Renal cortex interstitium (tissue), 11 donors: ENCODE data around the gene ARL15. TPM values are rescaled to one million over a fixed set of nuclear protein-coding genes. Genes with fewer than 3 reads are reported as not detected.

Source experiments
- DNase-seq, 11 donors: peaks; one replicate each; pipeline ENCODE4 v3.0.0-alpha.2; 2013; ENCODE audit warnings: low read depth in 9 of 11, low spot score in 4 of 11; ENCODE audit errors: extremely low read depth in 1 of 11
- polyA plus RNA-seq, 3 donors: library from polyadenylated mRNA; unstranded; fragments of 120-200 nt; gene quantifications; one replicate each; pipeline ENCODE4 v1.2.1, GENCODE V29; 2013; ENCODE audit not compliant: insufficient read length in 3 of 3

Gene ARL15
- polyA plus RNA-seq, 3 donors, result 27.3 to 30.9 (median 30.0) TPM

DNA sequence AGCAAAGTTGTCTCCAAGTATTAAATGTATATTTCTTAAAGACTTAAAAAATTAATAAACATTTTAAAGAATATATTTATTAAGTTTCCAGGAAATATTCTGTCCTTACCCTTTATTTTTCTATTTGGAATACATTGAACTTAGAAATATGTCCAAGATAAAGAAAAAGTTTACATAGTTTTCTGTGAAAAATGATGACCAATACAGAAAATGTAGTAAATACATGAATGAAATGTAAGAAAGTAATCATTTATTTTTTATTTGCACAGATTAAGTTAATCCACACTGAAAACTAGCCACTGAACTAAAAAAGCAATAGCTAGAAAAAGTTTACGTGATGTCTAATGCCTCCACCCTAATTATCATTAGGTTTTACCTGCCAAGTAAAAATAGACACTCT is 273.2 kb downstream of the ARL15 start:
- no peak for DNase-seq

DNA sequence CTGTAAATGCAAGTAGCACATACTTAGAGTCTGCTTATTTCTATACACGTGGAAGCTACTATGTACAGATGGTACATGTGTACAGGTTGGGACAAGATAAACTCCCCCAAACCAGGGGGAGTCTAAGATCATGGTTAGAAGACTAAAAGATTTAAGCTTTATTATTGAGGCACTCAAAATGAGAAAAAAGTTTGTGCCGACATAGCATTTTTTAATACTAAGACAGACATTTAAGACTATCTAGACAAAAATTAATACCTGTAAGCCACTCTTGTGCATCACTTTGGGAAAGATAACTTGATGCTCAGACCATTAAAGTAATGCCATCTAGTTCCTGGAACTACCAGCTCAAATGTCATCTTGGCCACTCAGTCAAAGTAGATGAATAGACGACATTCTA is 279.4 kb downstream of the ARL15 start:
- DNase-seq, result no peak

- no peak for DNase-seq
These were observed 285.9 kb downstream of the ARL15 start for GRCh38 chr5:54024466-54024865.

DNA sequence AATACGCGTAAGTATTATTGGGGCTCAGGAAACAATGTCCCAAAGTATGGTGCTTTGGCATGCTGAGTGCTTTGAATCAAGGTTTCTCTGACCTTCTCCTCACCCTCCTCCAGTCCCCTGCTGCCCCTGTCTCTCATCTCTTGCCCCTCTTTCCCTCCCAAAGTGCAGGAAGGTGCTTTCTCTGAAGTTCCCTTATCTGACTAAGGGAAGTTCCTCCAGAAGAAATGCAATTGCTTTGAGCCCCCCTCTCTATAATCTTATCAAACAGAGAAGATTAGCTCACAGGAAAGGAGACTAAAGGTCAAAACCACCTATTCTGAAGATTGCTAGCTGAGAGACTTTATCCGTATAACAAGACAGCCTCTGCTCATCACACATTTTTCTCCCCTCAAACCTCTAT is 288.1 kb downstream of the ARL15 start:
- no peak for DNase-seq

DNA sequence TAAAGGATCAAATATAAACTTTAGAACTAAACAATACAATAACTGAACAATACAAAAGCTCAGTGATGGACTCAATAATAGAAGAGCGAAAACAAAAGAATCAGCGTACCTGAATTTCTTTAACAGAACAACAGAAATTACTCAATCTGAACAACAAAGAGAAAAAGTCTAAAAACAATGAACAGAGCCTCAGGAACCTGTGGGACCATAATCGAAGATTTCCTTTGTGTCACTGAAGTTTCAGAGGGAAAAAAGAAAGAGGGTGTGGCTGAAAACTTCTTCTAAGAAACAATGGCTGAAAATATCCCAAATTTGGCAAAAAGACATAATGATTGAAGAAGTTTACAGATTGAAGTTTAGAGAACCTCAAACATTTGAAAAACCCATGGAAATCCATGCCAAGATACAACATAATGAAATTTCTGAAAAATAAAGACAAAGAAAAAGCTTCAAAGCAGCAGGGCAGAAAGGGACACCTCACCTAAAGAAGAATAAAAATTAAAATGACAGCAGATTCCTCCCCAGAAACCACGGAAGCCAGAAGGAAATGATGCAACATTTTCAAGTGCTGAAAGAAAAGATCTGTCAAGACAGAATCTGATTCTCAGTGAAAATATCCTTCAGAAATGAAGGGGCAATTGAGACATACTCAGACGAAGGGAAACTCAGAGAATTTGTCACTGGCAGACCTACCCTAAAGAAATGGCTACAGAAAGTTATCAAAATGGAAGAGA is 288.8 kb downstream of the ARL15 start:
- DNase-seq, result no peak

DNA sequence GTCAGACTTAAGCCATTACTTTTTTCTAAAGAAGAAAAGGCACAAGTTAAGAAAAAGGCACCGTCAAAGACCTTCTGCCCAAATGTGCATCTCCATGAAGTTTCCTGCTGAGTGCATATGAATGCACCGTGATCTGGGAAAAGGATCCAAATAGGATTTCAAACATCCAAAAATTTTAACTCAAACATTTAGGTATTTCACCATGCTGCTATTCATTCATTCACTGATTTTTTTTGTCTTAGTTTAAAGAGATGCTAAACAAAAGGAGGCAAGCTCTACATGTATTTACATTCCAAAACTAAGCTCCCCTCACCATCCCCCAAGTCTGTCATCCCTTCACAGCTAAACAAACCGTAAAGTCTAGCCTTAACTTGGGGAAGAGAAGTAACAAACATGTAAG is 291.9 kb downstream of the ARL15 start:
- no peak for DNase-seq

DNA sequence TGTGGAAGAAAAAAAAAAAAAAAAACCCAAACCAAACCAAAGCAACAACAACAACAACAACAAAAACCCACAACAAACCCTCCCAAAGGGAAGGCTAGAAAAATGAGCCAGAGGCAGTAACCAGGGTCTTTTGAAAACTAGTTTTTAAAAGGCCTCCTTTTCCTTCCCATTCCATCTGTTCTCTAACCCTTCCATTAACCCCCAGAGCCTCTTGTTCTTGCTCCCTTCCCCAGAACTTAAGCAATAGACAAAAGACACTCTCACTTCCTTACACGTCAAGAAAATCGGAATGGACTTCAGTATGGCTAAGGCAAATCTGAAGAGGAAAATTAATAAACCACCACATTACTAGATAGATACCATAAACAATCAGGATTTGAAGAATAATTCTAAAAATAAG is 292.8 kb downstream of the ARL15 start:
- DNase-seq, result no peak

GRCh38 chr5:54013556-54014194 is 296.7 kb downstream of the ARL15 start:
- no peak for DNase-seq

DNA sequence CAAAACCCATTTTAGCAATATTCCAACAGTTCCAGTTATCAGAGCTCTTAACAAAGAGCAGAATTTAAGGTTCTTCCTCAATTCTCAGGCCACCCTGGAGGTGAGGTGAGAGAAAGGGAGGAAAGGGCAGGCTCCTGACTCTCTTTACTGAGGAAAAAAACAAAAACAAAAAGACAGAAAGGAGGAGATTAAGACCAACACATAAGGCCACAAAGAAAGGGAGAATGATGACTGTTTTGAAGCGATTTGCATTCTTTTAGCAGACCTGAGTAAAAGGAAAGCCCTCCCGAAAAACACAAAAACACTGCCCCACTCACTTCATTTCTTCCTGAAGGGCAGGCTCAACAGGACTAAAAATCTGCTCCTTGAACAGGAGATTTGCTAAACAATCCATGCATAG is 300.5 kb downstream of the ARL15 start:
- DNase-seq, result no peak

DNA sequence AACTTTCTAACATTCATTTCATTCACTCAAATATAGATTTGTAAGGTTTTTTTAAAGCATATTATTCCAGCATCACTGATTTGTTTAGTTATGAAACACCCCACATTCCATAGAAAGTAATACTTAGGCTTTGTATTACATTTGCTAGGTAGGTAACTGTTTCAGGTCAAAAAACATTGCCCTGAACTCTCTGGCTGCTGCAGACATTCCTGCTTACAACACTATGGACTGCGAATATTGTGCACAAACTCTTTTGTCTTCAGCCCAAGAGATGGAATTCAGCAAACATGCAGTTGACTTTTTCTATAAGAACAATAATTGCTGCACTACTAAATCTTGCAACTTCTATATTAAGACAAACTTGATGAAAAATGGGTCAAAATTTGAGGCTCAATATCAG is 301.0 kb downstream of the ARL15 start:
- no peak for DNase-seq

DNA sequence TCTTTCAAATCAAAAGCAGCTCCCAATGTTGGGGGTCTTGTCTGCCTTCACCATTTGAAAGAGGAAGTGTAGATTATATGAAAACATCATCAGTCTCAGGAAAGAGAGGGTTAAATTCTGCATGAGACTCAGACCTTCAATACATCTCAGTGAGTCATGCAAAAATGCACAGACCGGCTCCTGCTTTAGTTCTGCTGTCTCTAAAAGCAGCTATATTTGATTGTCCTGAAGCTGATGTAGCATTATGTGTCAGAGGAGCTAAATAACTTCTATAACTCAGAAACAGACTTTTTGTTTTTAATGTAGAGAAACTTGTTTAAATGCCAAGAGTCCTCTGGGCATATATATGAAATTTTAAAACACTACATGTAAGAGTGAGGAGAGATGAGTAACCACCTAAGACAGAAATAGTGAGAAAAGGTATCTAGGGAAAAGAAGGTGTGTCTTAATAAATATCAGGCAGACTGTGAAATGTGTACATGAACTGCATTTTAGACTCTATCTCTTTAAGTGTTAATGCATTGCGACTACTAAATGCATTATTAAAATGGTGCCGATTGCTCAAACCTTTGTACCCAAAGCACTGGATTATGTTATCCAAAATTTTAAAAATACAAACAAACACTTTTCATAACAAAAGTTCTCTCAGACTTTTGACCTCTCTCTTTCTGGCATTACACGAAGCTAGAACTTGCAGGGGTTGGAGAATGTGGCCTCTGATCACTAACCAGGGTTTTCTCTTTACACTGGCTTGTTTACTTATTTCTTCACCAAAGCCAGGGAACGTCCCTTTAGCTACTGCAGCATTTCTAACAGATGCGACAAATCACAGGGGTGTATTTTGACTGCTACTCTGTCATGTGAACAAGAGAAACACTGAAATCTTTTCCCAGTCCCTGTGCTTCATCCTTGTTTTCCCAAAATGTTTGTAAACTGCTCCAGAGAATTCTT is 302.3 kb downstream of the ARL15 start:
- DNase-seq, result peak in 4 of 11 donors; percentile 6 to 14 (median 9)

DNA sequence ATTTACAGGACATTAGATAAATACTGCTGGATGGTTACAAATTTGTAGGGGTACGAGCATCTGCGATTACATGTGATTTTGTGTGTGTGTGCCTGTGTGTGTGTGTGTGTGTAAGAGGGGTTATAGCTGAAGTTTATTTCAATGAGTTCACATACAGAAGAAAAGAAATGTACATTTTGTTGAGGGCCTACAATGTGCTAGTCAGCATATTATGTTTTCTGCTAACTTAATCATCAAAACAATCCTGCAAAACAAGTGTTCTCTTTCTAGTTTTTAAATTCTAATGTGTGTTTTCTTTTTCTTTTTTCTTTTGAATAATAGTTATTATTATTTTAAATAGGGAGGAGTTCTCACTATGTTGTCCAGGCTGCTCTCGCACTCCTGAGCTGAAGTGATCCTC is 305.7 kb downstream of the ARL15 start:
- DNase-seq, result no peak

- DNase-seq, result no peak
These were observed 307.6 kb downstream of the ARL15 start for GRCh38 chr5:54002779-54003178.

- no peak for DNase-seq
These were observed 308.2 kb downstream of the ARL15 start for GRCh38 chr5:54001976-54002775.

DNA sequence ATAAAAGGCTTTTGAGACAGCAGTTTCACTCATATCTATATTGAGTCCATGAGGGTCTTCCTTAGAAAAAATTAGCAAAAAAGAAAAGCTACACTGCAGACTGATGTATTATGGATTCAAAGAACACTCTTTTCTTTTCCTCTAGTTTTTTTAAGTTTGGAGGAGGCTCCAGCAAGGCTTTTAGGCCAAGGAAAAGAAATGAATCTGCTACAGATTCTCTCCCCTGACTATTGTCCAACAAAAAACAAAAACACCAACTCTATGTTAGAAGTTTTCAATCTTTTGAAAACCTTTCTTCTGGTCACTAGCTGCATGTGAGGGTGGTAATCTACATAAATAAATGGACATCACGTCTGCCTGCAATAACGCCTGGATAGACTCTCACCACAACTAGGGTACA is 310.4 kb downstream of the ARL15 start:
- DNase-seq, result no peak

DNA sequence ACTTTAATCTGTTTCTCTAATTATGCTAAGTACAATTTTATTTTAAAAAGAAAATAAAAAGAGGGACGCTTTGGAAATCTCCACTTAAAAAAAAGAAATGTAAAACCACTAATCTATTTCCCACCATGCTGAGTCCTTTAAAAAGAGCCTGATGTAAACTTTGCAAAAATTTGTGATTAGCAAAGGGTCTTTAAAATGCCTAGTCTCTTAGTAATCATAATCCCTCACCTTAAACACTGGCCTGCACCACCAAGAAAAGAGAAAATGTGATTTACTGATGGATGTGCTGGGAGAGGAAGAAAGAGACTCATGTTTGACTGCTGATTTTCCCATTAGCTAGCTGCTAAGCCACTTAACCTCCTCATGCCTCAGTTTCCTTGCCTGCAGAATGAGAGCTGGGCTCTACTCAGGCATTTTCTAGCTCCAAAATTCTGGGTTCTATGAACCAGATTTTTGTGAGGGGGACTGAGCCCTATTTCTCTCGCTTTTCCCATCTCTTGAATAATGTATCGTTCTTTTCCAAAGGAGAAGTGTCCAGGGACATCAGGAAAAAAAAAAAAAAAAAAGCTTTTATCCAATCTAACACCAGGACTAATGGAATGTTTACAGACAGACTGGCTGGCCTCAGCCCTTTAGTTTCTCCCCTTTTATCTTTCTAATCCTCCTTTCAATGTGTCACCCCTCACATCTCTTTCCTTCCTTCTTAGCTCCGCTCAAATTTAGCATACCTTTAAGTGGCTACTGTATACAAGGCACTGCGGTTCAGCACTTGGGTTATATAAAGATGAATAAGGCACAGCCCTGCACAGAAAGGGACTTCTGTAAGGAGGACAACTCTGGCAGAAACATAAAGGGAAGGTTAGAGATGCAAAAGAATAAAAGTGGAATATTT is 312.4 kb downstream of the ARL15 start:
- no peak for DNase-seq

GRCh38 chr5:53996008-53996407 is 314.4 kb downstream of the ARL15 start:
- DNase-seq, result no peak

- DNase-seq, result no peak
These were observed 316.2 kb downstream of the ARL15 start for GRCh38 chr5:53994148-53994547.
